Measurements from ENCODE around the gene ZNF467.

Gene ZNF467

DNA sequence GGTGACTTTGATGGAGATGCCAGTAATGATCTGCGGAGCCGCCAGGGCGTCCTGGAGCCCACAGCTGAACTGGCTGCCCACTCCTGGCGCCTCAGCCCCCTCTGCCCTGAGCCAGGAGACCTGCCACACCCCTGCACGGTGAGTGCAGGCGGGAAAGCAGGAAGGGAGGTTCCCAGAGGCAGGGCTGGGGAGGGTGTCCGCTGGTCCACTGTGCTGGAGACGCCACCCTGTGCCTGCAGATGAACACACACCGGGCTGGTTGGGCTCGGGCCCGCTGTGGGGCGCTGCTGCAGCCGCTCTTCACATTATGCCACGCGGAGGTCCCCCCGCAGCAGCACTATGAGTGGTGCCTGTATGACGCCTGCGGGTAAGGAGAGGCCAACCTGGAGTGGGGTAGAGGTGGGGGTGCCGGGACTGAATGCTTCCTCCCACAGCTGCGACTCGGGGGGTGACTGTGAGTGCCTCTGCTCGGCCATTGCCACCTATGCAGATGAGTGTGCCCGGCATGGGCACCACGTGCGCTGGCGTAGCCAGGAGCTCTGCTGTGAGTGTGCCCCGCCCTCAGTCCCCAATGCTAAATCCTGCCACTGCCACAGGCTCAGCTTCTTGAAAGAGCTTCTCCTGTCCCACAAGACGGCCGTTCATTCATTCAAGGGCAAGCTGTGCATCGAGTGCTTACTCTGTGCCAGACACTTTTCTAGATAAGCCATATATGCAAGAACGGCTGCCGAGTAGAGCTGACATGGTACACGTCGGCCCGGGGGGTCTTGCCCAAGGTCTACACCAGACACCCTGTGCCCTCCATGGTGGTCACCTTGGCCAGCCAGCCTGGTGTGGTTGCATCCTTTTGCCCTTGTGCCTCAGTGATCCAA lies 14.3 kb upstream of the ZNF467 start:
- in situ Hi-C loops (cut with MboI; ENCODE audit: low sequenced_read_pairs) = no loop called here

- in situ Hi-C loops (cut with MboI; ENCODE audit: low sequenced_read_pairs) = no loop called here
Observed at GRCh38 chr7:149785983-149786382, 12.6 kb upstream of the ZNF467 start.

- in situ Hi-C loops (cut with MboI; ENCODE audit: low sequenced_read_pairs) = no loop called here
Observed at GRCh38 chr7:149785402-149785801, 12.0 kb upstream of the ZNF467 start.

- in situ Hi-C loops (cut with MboI; ENCODE audit: low sequenced_read_pairs) = no loop called here
Observed at GRCh38 chr7:149784251-149784608, 10.8 kb upstream of the ZNF467 start.

- in situ Hi-C loops (cut with MboI; ENCODE audit: low sequenced_read_pairs) = no loop called here
Observed at GRCh38 chr7:149783386-149784250, 10.2 kb upstream of the ZNF467 start.

DNA sequence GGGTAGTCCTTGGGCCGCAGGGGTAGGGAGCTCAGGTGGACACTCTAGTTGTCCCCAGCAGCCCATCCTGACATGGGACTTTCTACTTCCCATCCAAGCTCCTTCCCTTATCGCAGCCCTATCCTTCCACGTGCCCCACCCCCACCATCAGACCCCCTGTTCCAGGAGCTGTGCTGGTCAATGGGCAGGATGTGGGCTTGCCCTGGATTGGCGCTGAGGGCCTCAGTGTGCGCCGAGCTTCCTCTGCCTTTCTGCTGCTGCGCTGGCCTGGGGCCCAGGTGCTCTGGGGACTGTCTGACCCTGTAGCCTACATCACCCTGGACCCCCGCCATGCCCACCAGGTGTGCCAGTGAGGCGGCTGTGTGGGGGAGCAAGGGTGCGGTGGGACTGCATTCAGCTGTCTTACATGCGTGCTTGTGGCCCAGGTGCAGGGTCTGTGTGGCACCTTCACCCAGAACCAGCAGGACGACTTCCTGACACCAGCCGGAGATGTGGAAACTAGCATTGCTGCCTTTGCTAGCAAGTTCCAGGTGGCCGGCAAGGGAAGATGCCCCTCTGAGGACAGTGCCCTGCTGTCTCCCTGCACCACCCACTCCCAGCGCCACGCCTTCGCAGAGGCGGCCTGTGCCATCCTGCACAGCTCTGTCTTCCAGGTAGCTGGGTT lies 9.4 kb upstream of the ZNF467 start:
- in situ Hi-C loops (cut with MboI; ENCODE audit: low sequenced_read_pairs) = no loop called here

DNA sequence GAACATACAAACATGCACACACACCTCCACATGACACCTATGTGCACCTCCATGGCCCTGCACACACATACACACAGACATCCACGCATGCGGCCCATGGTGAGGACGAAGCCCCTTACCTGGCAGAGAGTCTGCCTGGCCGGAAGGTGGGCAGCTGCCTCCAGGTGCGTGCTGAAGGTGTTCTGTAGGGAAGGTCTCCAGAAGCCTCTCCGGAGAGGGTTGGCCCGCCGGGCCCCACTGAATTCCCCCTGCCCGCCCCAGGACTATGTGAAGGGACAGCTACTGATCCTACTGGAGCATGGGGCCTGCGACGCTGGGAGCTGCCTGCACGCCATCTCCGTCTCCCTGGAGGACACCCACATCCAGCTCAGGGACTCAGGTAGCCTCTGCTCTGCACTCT lies 8.5 kb upstream of the ZNF467 start:
- in situ Hi-C loops (cut with MboI; ENCODE audit: low sequenced_read_pairs) = no loop called here

DNA sequence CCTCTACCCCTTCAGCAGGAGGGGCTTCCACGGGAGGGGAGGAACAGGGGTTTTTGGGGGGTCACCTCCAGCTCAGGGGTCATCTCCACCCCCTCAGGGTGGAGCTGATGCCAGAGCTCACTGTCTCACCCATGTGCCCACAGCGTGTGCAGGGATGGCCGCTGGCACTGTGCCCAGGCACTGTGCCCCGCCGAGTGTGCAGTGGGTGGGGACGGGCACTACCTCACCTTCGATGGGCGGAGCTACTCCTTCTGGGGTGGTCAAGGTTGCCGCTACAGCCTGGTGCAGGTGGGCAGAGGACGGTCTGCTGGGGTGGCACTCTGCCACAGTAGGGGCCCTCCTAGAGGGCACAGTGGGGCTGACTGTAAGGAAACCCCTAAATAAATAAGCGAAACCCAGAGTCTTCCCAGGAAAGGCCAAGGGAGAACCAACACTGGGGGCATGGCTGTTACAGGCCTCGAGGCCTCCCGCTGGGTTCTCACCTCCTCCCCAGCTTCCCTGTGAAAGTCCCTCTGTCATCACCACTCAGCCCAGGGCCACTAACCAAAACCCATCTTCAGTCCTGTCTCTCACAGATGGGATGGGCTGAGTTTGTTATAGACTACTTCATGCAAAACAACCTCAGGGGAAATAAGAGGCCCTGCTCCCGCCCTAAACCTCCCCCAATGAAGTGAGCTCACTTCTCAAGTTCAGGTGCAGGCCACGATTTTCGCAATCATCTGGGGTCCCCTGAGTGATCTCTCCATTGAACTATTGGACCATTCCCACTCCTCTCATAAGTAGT lies 7.4 kb upstream of the ZNF467 start:
- in situ Hi-C loops (cut with MboI; ENCODE audit: low sequenced_read_pairs) = no loop called here

DNA sequence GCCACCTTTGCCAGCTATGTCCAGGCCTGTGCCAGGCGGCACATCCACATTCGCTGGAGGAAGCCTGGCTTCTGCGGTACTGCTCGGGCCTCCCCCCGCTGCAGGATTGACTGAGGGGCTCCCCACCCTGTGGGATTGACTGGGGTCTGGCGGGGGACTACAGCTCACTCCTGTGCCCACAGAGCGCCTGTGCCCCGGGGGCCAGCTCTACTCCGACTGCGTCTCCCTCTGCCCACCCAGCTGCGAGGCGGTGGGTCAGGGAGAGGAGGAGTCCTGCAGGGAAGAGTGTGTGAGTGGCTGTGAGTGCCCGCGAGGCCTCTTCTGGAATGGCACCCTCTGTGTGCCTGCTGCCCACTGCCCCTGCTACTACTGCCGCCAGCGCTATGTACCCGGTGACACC lies 6.7 kb upstream of the ZNF467 start:
- in situ Hi-C loops (cut with MboI; ENCODE audit: low sequenced_read_pairs) = no loop called here

- in situ Hi-C loops (cut with MboI; ENCODE audit: low sequenced_read_pairs) = no loop called here
Observed at GRCh38 chr7:149779502-149779805, 6.1 kb upstream of the ZNF467 start.

DNA sequence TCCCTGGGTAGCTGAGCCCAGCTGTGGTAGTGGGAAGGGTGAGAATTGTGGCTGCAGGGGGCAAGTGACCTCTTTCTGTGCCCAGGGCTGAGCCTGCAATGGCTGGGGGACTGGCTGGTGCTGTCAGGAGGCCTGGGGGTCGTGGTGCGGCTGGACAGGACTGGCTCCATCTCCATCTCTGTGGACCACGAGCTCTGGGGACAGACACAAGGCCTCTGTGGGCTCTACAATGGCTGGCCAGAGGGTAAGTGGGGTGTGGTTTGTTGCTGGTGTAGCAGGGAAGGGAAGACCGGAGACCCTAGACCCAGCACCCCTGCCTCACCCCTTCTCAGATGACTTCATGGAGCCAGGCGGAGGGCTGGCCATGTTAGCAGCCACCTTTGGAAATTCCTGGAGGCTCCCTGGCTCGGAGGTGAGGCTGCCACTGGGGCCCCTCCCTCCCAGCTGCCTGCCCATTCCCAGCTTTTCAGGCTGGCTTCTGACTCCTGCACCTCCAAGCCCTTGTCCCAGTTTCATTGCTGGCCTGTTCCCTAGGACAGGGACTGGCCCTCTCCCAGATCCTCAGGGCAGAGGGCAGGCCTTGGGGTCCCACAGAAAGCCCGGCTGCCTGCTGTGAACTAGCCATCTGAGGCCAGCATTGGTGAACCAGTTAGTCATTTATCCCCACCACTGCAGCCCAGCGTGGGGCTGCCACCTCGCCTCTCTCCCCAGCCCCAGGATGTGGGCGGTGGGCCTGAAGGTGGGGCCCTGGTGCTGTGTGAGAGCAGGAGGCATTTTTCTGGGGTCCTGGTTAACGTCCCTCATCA lies 5.5 kb upstream of the ZNF467 start:
- in situ Hi-C loops (cut with MboI; ENCODE audit: low sequenced_read_pairs) = no loop called here

DNA sequence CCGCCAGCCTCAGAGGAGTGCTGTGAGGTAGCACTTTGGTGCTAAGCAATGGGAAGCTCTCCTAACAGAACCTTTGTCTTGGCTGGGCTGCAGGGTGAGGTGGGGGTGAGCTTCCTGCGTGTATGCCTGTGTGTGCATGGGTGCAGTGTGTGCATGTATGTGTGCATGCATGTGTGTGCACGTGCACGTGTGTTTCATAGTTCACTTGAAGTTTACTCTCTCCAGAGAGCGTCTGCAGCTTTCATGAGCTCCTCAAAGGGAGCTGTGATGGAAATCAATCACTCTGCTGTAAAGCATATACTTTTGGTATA lies 4.9 kb upstream of the ZNF467 start:
- in situ Hi-C loops (cut with MboI; ENCODE audit: low sequenced_read_pairs) = no loop called here

GRCh38 chr7:149777551-149778326 lies 4.4 kb upstream of the ZNF467 start:
- in situ Hi-C loops (cut with MboI; ENCODE audit: low sequenced_read_pairs) = no loop called here

DNA sequence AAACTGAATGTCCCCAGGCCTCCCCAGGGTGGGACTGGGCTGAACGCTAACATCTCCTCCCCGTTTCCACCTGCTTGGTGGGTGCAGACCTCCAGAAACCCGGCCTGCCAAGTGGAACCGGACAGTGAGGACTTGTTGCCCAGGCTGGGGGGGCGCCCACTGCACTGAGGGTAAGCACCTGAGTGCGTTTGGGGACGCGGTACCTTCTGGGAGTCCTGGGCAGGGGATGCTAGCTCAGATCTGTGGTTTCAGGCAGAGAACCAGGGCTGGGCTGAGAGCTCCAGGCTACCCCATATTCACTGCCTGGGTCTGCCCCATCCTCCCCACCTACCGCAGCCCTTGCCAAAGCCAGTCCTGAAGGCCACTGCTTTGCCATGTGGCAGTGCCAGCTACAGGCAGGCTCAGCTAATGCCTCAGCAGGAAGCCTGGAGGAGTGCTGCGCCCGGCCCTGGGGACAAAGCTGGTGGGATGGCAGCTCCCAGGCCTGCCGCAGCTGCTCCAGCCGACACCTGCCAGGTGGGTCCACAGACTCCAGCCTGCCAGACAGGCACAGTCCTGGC lies 3.5 kb upstream of the ZNF467 start:
- in situ Hi-C loops (cut with MboI; ENCODE audit: low sequenced_read_pairs) = no loop called here

GRCh38 chr7:149776289-149776688 lies 2.9 kb upstream of the ZNF467 start:
- in situ Hi-C loops (cut with MboI; ENCODE audit: low sequenced_read_pairs) = no loop called here

DNA sequence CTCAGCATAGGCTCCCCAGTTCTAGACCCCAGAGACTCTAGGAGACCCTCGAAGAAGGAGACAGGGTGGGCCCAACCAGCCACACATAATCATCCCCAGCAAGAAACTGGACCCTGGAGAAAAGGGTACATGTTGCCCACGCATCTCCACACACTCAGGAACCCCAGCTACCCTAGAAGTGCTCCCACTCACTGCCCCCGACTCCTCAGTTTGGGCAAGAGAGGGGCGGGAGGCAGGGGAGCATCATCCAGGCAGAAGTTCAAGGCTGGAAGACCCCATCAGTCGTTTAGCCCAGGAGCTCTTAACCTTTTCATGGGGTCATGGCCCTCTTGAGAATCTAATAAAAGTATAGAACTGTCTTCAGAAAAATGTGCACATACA lies 1.8 kb upstream of the ZNF467 start:
- in situ Hi-C loops (cut with MboI; ENCODE audit: low sequenced_read_pairs) = no loop called here

- in situ Hi-C loops (cut with MboI; ENCODE audit: low sequenced_read_pairs) = no loop called here
Observed at GRCh38 chr7:149774237-149775175, 1.1 kb upstream of the ZNF467 start.

DNA sequence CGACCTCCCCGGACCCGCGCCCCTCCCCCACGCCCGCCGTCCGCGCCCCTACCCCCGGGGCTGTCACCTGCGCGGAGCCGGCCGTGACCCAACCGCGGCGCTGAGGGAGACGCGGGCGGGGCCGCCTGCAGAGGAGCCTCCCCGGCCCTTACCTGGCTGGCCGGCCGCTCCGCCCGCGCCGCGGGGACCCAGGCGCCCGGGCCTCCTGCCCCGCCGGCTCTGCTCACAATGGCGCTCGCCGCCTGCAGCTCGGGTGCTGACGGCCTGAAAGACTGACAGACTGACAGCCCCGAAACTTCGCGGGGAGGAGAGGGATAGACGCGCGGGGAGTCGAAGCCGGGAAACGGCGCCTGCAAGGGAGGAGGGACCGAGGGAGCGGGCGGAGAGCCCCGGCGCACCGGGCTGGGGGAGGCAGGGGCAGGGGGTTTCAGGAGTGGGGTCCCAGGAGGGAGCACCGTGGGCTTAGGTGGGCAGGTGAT lies 393 bp downstream of the ZNF467 start:
- in situ Hi-C loops (cut with MboI; ENCODE audit: low sequenced_read_pairs) = no loop called here
